K562 (cell line): Measurements from ENCODE around the gene FCSK. TPM values are rescaled to one million over a fixed set of nuclear protein-coding genes. Genes with fewer than 3 reads are reported as not detected.

Experiments used
- CHD1 ChIP-seq: fragments of 200-600 bp; sonication (generic); IDR thresholded peaks from one replicate; pipeline ENCODE4 v1.6.1; 2012; ENCODE audit warnings: mild to moderate bottlenecking, moderate library complexity, low read length, inconsistent platforms
- FOXK2 ChIP-seq, 2 experiments: fragments of 450-650 bp; IDR thresholded peaks in 1 of 2; conservative IDR thresholded peaks in 1 of 2; 2 replicates each; pipeline ENCODE4 v1.6.1; 2016; ENCODE audit warnings: low read depth in 2 of 2, mild to moderate bottlenecking in 1 of 2
- HNRNPLL ChIP-seq: fragments of 200-400 bp; formaldehyde crosslinking; IDR thresholded peaks from 2 replicates; pipeline ENCODE4 v1.6.1; 2017; ENCODE audit warnings: low read length, low read depth, mild to moderate bottlenecking; ENCODE audit not compliant: poor library complexity, severe bottlenecking
- MCM7 ChIP-seq, 2 experiments: fragments of 450-650 bp; IDR thresholded peaks; 2 replicates each; pipeline ENCODE4 v1.6.1; 2016 to 2018
- SMARCB1 ChIP-seq: IDR thresholded peaks from 2 replicates; pipeline ENCODE4 v1.6.1; 2011; ENCODE audit warnings: improper control_type of control experiment, low read depth; ENCODE audit not compliant: insufficient read length
- SRSF9 ChIP-seq: fragments of 200-400 bp; formaldehyde crosslinking; IDR thresholded peaks from 2 replicates; pipeline ENCODE4 v1.6.1; 2017; ENCODE audit warnings: low read depth, low read length, borderline replicate concordance
- TEAD2 ChIP-seq: fragments of 450-650 bp; IDR thresholded peaks from 2 replicates; pipeline ENCODE4 v1.6.1; 2016; ENCODE audit warnings: missing genetic modification characterization, control low read depth, missing compliant biosample characterization
- THAP7 ChIP-seq: fragments of 250-450 bp; sonication (Bioruptor Pico); IDR thresholded peaks from 2 replicates; pipeline ENCODE4 v1.5.0; 2021
- ZC3H11A ChIP-seq: IDR thresholded peaks from 2 replicates; pipeline ENCODE4 v1.6.1; 2012; ENCODE audit warnings: low read depth, low read length, improper control_type of control experiment
- ZNF134 ChIP-seq: fragments of 250-450 bp; sonication (Bioruptor Pico); conservative IDR thresholded peaks from 2 replicates; pipeline ENCODE4 v1.4.0; 2020
- ZNF644 ChIP-seq: fragments of 200-800 bp; sonication (Bioruptor generic); IDR thresholded peaks from 2 replicates; pipeline ENCODE4 v1.6.1; 2016; ENCODE audit warnings: low read depth, missing genetic modification characterization, missing compliant biosample characterization
- ZNF79 ChIP-seq: fragments of 250-450 bp; sonication (Bioruptor Pico); IDR thresholded peaks from 2 replicates; pipeline ENCODE4 v1.4.0; 2020; ENCODE audit warnings: low read depth, mild to moderate bottlenecking, moderate library complexity
- polyA plus RNA-seq, 8 experiments: library from polyadenylated mRNA; depleted of rRNA in 4 of 8; stranded (reverse) in 5 of 8; unstranded in 3 of 8; fragments of >200 nt; fragmentation: Nextera tagmentation in 2 of 8; fragmentation: Illumina TruSeq in 1 of 8; extraction: Ambion mirVana in 2 of 8; extraction: Trizol in 1 of 8; gene quantifications; 2 replicates each; pipeline versions ENCODE4 v1.2.1 to v1.2.3, GENCODE V29; 2011 to 2014; ENCODE audit warnings: inconsistent platforms in 1 of 8, missing spikeins in 1 of 8
- total RNA-seq, 7 experiments: library from RNA; depleted of rRNA in 6 of 7; stranded (reverse); fragments of >200 nt in 6 of 7; fragmentation: Illumina TruSeq in 2 of 7; extraction: Trizol in 2 of 7; gene quantifications; 2 replicates each; pipeline versions ENCODE4 v1.2.1 to v1.2.3, GENCODE V29; 2011 to 2021; ENCODE audit warnings: low replicate concordance in 1 of 7
- TF ChIP-seq, protein P1 (sequence below), 3 experiments: fragments of 200-800 bp in 1 of 3; sonication (Bioruptor generic) in 1 of 3; sonication (generic) in 1 of 3; formaldehyde crosslinking in 1 of 3; IDR thresholded peaks; 2 replicates each; pipeline versions ENCODE4 v1.6.1 to v1.8.0; 2016 to 2022; ENCODE audit warnings: mild to moderate bottlenecking in 2 of 3, missing compliant biosample characterization in 2 of 3, missing genetic modification characterization in 2 of 3, missing genetic modification reagents in 1 of 3
- TF ChIP-seq, protein P2 (sequence below): fragments of 250-450 bp; sonication (Bioruptor Pico); IDR thresholded peaks from 2 replicates; pipeline ENCODE4 v1.4.0; 2020; ENCODE audit warnings: mild to moderate bottlenecking, moderate library complexity
- TF ChIP-seq, protein P3 (sequence below): fragments of 250-450 bp; sonication (Bioruptor Pico); IDR thresholded peaks from 2 replicates; pipeline ENCODE4 v1.4.0; 2020

The FCSK gene
- total and polyA plus RNA-seq, 9 of the 15 experiments (the other 6 are each of a cell fraction or from before 2014, with no cell fraction given) = 0.92 to 18.6 (median 8.3) TPM

DNA sequence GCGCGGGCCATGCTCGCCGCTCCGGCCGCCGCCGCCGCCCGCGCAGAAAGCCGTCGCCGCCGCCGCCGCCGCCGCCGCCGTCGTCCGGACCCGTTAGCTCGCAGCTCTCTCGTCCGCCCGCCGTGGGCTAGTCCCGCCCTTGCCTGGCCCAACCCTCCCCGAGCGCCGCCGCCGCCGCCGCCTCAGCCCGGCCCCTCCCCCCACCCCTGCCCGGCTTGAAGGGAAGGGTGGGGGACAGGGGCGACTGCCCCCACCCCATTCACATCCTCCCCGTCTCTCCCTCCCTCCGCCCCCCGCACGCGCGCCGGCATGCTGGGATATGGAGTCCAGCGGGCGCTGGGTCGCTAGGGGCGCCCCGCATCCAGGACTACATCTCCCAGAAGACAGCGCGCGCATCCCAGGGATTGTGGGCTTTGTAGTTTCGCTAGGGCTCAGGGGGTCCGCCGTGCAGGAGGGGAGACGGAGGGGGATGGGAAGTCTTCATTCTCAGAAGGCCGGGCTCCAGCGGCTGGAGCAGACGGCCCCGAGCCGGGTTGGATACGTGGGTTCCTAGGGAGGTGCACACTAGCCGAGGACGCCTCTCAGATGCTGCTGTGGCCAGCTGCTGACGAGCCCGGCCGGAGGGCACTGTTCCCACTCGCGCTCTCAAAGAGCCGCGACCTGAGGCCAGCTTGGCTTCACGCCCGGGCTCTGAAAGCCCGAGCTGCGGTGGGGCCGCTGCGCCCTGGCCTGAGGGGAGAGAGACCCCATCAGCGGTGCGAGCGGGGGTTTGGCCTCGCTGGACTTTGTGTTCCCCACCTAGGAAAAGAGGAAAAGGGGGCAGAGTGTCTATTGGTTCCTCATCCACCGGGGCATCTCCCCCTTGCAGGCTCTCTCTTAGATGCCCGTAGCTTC is 15.2 kb upstream of the FCSK start, which contains the start of gene ST3GAL2 (continued):
- TF ChIP-seq, protein P1, sequence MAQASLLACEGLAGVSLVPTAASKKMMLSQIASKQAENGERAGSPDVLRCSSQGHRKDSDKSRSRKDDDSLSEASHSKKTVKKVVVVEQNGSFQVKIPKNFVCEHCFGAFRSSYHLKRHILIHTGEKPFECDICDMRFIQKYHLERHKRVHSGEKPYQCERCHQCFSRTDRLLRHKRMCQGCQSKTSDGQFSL (CRISPR knock-in tag; IDR thresholded peaks at IDR 0.05) = peak; percentile 83
- TF ChIP-seq, protein P1 (tag; IDR thresholded peaks at IDR 0.05) = peak in 1 of 2 experiments; percentile 65; a peak in 2 of 4 replicates
- no peak for TF ChIP-seq SMARCB1
- TF ChIP-seq ZNF79 (CRISPR knock-in tag) = peak; percentile 69; the same call in 1 of the 2 replicates
- 0 out of 2 replicates have a peak, but pooled peaks have one; percentile 37 for TF ChIP-seq ZC3H11A
- TF ChIP-seq HNRNPLL = no peak
- TF ChIP-seq, protein P2, sequence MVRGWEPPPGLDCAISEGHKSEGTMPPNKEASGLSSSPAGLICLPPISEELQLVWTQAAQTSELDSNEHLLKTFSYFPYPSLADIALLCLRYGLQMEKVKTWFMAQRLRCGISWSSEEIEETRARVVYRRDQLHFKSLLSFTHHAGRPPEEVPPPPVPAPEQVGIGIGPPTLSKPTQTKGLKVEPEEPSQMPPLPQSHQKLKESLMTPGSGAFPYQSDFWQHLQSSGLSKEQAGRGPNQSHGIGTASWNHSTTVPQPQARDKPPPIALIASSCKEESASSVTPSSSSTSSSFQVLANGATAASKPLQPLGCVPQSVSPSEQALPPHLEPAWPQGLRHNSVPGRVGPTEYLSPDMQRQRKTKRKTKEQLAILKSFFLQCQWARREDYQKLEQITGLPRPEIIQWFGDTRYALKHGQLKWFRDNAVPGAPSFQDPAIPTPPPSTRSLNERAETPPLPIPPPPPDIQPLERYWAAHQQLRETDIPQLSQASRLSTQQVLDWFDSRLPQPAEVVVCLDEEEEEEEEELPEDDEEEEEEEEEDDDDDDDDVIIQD (CRISPR knock-in tag) = no peak
- TF ChIP-seq FOXK2 (conservative IDR thresholded peaks at IDR 0.05 in 1 of 2, IDR thresholded peaks at IDR 0.05 in 1 of 2; ENCODE audit: low read depth in 2 of 2) = no peak
- TF ChIP-seq, protein P3, sequence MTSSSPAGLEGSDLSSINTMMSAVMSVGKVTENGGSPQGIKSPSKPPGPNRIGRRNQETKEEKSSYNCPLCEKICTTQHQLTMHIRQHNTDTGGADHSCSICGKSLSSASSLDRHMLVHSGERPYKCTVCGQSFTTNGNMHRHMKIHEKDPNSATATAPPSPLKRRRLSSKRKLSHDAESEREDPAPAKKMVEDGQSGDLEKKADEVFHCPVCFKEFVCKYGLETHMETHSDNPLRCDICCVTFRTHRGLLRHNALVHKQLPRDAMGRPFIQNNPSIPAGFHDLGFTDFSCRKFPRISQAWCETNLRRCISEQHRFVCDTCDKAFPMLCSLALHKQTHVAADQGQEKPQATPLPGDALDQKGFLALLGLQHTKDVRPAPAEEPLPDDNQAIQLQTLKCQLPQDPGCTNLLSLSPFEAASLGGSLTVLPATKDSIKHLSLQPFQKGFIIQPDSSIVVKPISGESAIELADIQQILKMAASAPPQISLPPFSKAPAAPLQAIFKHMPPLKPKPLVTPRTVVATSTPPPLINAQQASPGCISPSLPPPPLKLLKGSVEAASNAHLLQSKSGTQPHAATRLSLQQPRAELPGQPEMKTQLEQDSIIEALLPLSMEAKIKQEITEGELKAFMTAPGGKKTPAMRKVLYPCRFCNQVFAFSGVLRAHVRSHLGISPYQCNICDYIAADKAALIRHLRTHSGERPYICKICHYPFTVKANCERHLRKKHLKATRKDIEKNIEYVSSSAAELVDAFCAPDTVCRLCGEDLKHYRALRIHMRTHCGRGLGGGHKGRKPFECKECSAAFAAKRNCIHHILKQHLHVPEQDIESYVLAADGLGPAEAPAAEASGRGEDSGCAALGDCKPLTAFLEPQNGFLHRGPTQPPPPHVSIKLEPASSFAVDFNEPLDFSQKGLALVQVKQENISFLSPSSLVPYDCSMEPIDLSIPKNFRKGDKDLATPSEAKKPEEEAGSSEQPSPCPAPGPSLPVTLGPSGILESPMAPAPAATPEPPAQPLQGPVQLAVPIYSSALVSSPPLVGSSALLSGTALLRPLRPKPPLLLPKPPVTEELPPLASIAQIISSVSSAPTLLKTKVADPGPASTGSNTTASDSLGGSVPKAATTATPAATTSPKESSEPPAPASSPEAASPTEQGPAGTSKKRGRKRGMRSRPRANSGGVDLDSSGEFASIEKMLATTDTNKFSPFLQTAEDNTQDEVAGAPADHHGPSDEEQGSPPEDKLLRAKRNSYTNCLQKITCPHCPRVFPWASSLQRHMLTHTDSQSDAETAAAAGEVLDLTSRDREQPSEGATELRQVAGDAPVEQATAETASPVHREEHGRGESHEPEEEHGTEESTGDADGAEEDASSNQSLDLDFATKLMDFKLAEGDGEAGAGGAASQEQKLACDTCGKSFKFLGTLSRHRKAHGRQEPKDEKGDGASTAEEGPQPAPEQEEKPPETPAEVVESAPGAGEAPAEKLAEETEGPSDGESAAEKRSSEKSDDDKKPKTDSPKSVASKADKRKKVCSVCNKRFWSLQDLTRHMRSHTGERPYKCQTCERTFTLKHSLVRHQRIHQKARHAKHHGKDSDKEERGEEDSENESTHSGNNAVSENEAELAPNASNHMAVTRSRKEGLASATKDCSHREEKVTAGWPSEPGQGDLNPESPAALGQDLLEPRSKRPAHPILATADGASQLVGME = peak; percentile 63; the same call in 1 of the 2 replicates
- TF ChIP-seq MCM7 (IDR thresholded peaks at IDR 0.05) = no peak
- no peak for TF ChIP-seq THAP7
- TF ChIP-seq ZNF644 (tag) = peak; percentile 99
- TF ChIP-seq ZNF134 (CRISPR knock-in tag) = peak; percentile 75
- no peak for TF ChIP-seq CHD1
- no peak for TF ChIP-seq SRSF9
- TF ChIP-seq TEAD2 (tag) = 0 out of 2 replicates have a peak, but pooled peaks have one; percentile 55
